Dermis blood vessel endothelial cell (primary cell): Measurements from ENCODE around the gene FOS. TPM values are rescaled to one million over a fixed set of nuclear protein-coding genes. Genes with fewer than 3 reads are reported as not detected.

ENCODE experiments used
- DNase-seq: peaks from one replicate; pipeline ENCODE4 v3.0.0; 2010
- total RNA-seq: library from RNA; depleted of rRNA; stranded (reverse); fragments of >200 nt; gene quantifications from 2 replicates; pipeline ENCODE4 v1.2.3, GENCODE V29; 2014

FOS gene
- total RNA-seq, 1 donor from 2014 or later: 127 TPM

DNA sequence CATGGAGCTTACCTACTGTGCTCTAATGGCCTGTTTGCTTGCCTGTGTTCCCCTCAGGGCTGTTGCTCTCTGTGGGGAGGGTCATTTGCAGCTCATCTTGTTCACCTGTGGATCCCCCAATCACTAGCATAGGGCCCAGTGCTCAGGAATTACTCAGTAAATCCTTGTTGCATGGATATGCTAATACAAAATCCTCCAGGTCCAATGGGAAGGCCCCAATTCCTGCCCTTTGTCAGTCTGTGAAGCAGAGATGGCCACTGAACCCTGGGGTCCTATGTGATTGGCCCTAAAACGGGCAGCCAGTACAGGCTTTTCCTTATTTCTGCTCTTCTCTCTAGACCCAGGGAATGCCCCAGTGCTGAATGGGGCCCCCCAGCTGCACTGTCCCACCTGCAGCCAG, 44.1 kb downstream of the FOS start:
- no peak for DNase-seq

- no peak for DNase-seq
Observed at GRCh38 chr14:75323571-75323970, 44.9 kb downstream of the FOS start.

GRCh38 chr14:75328558-75329155, 50.0 kb downstream of the FOS start:
- no peak for DNase-seq

- DNase-seq: no peak
Observed at GRCh38 chr14:75329369-75329768, 50.7 kb downstream of the FOS start.

- DNase-seq: no peak
Observed at GRCh38 chr14:75331471-75331870, 52.8 kb downstream of the FOS start.

Other genes with a start within 250 kb of the FOS start
- 17.7 and 18.7 TPM in 2 replicates for gene MLH3, start 227.4 kb upstream of the FOS start, total RNA-seq
- gene ACYP1, start 214.8 kb upstream of the FOS start, total RNA-seq: 6.6 and 9.4 TPM in 2 replicates
- 0.34 and 0.84 TPM in 2 replicates for gene ZC2HC1C, start 209.2 kb upstream of the FOS start, total RNA-seq
- gene NEK9, start 151.8 kb upstream of the FOS start, total RNA-seq: 49.9 and 62.4 TPM in 2 replicates
- 271 and 313 TPM in 2 replicates for gene TMED10, start 102.2 kb upstream of the FOS start, total RNA-seq
- gene JDP2, start 149.2 kb downstream of the FOS start, total RNA-seq: 10.2 and 16.0 TPM in 2 replicates
- gene BATF, start 243.6 kb downstream of the FOS start, total RNA-seq: 2.0 and 3.2 TPM in 2 replicates